ENCODE data around the gene HSPA12B. TPM values are rescaled to one million over a fixed set of nuclear protein-coding genes. Genes with fewer than 3 reads are reported as not detected.

Gene HSPA12B
- total RNA-seq, 4 donors from 2014 or later: 7.7 to 58.2 (median 19.3) TPM

DNA sequence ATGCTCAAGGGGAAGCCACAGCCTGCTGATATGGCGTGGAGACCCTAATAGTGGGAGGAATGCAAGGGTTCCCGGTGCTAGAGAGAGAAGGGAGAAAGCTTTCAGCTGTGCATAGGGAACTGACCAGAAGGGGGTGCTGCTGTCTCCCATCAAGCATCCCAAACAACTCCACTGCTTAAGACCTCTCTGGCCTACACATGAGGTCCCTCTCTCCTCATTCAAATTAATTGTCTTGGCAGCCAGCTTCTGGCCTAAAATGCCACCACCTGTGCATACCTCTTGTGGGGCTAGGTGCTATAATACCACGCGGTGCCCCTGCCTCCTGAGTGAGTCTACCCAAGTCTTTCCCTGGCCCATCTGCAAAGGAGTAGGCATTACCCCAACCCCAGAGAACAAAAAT is 20.6 kb downstream of the HSPA12B start:
- DNase-seq (ENCODE audit: low spot score) (peak; percentile 73), ATAC-seq (ENCODE audit: low FRiP score) (peak; percentile 46)
- TF ChIP-seq, protein P1, sequence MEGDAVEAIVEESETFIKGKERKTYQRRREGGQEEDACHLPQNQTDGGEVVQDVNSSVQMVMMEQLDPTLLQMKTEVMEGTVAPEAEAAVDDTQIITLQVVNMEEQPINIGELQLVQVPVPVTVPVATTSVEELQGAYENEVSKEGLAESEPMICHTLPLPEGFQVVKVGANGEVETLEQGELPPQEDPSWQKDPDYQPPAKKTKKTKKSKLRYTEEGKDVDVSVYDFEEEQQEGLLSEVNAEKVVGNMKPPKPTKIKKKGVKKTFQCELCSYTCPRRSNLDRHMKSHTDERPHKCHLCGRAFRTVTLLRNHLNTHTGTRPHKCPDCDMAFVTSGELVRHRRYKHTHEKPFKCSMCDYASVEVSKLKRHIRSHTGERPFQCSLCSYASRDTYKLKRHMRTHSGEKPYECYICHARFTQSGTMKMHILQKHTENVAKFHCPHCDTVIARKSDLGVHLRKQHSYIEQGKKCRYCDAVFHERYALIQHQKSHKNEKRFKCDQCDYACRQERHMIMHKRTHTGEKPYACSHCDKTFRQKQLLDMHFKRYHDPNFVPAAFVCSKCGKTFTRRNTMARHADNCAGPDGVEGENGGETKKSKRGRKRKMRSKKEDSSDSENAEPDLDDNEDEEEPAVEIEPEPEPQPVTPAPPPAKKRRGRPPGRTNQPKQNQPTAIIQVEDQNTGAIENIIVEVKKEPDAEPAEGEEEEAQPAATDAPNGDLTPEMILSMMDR (IDR thresholded peaks at IDR 0.05): peak in 1 of 3 donors; percentile 75

DNA sequence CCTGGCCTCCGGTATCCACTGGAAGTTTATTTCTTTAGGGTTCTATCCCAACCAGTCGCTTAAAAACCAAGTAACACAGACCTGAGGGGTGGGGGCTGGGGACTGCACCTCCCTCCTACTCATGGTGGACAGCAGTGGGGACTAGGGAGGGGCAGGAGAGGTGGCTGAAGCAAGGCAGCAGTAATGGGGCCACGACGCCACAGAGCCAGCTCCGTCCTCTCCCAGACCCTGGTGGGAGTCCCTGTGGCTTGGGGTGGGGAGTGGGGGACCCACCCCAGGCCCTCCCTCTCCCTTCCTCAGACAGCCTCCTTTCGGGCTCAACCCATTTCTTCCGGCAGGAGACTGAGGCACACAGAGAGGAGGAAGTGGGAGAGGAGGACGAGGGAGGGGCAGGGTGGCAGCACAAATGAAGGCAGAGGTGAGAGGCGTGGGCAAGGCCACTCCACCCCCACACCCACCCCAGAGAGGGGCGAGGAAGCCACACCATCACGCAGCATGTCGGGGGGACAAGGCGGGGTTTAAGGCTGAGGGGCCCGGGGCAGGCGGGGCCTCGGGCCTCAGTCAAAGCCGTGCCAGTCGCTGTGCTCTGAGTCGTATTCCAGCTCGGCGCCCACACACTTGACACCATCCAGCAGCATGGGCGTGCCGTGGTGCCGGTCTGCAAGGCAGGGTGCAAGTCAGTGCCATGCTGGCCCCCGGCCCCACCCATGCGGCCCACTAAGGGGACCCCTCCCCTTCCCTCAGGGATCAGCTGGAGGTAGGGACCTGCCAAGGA is 21.2 kb downstream of the HSPA12B start:
- TF ChIP-seq, protein P1 (IDR thresholded peaks at IDR 0.05): no peak
- no peak for DNase-seq (ENCODE audit: low spot score)
- no peak for ATAC-seq (ENCODE audit: low FRiP score)

- TF ChIP-seq, protein P1 (IDR thresholded peaks at IDR 0.05): no peak
- ATAC-seq (ENCODE audit: low FRiP score): no peak
- no peak for DNase-seq (ENCODE audit: low spot score)
Observed at GRCh38 chr20:3754276-3754630, 21.8 kb downstream of the HSPA12B start.

GRCh38 chr20:3755269-3755668 is 22.8 kb downstream of the HSPA12B start:
- ATAC-seq (ENCODE audit: low FRiP score) (no peak), DNase-seq (ENCODE audit: low spot score) (no peak)
- TF ChIP-seq, protein P1 (IDR thresholded peaks at IDR 0.05): no peak

GRCh38 chr20:3755814-3756480 is 23.5 kb downstream of the HSPA12B start:
- no peak for ATAC-seq (ENCODE audit: low FRiP score)
- no peak for DNase-seq (ENCODE audit: low spot score)
- TF ChIP-seq, protein P1 (IDR thresholded peaks at IDR 0.05): no peak

- DNase-seq (ENCODE audit: low spot score) (no peak), ATAC-seq (ENCODE audit: low FRiP score) (no peak)
- TF ChIP-seq, protein P1 (IDR thresholded peaks at IDR 0.05): no peak
Observed at GRCh38 chr20:3757268-3757667, 24.8 kb downstream of the HSPA12B start.

DNA sequence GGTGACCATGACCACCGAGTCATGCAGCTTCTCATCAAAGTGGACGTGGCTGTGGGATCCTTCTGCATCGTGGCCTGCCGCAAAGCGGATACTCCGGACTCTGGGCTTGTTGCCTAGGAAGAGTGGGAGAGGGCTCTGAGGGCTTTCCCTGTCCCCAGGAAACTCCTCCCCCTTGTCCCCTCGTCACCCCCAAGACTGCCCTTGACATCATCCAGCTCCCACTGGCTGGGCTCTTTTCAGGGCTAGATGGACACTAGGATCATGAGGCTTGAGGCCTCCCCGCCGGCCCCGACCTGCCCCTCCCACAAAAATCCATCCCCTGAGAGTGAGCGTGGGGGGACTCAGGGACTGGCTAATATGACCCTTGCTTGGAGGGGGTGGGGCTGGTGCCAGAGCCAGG is 26.1 kb downstream of the HSPA12B start:
- TF ChIP-seq, protein P1 (IDR thresholded peaks at IDR 0.05): no peak
- peak; percentile 5 for ATAC-seq (ENCODE audit: low FRiP score)
- no peak for DNase-seq (ENCODE audit: low spot score)
